A549 (cell line): ENCODE measurements around the gene ARHGEF3. TPM values are rescaled to one million over a fixed set of nuclear protein-coding genes. Genes with fewer than 3 reads are reported as not detected.

Experiments used
- ATAC-seq, 2 experiments: fragments of 200-7000 bp in 1 of 2; fragments of >200 bp in 1 of 2; cut with Nextera tagmentation in 1 of 2; cut with Tn5 transposase in 1 of 2; 3 replicates each; pipeline versions ENCODE4 v1.8.0 to v1.9.1; 2018 to 2020; ENCODE audit warnings: mild to moderate bottlenecking in 1 of 2, moderate library complexity in 1 of 2
- CTCF ChIA-PET: fragments of 300-600 bp; sonication (Branson Sonifier 250); formaldehyde crosslinking; extraction: SDS; loops from one replicate; lab custom pipeline; 2021; ENCODE audit warnings: antibody characterized with exemption, inconsistent platforms; lab: Yijun Ruan, JAX
- POLR2A ChIA-PET: fragments of 350-600 bp; formaldehyde crosslinking; extraction: SDS; loops from one replicate; lab custom pipeline; 2021; ENCODE audit warnings: antibody characterized with exemption, inconsistent platforms; lab: Yijun Ruan, JAX
- DNase-seq, 2 experiments: peaks; one replicate each; pipeline versions ENCODE4 v3.0.0 to v3.0.0-alpha.2; 2011 to 2016; ENCODE audit warnings: low read depth in 1 of 2, low spot score in 1 of 2
- FAIRE-seq: peaks from 2 replicates; lab custom pipeline; 2011; peaks lifted over from hg19 to GRCh38; lab: Jason Lieb, UNC
- H3K27ac ChIP-seq, 2 experiments: fragments of >200 bp; sonication (Bioruptor Twin); formaldehyde crosslinking; 3 replicates each; pipeline ENCODE4 v1.5.1; 2016 to 2017
- H3K4me1 ChIP-seq: fragments of >200 bp; sonication (Bioruptor Twin); formaldehyde crosslinking; 3 replicates; pipeline ENCODE4 v1.6.1; 2016
- H3K4me2 ChIP-seq: fragments of >200 bp; sonication (Bioruptor Twin); formaldehyde crosslinking; 3 replicates; pipeline ENCODE4 v1.6.1; 2016
- H3K4me3 ChIP-seq: fragments of >200 bp; sonication (Bioruptor Twin); formaldehyde crosslinking; 3 replicates; pipeline ENCODE4 v1.5.1; 2016
- H3K9me3 ChIP-seq: fragments of >200 bp; sonication (Bioruptor Twin); formaldehyde crosslinking; 3 replicates; pipeline ENCODE4 v1.6.1; 2016
- ATOH8 ChIP-seq: fragments of 250-450 bp; sonication (Bioruptor Pico); IDR thresholded peaks from 2 replicates; pipeline ENCODE4 v1.5.0; 2020; ENCODE audit warnings: low read depth, mild to moderate bottlenecking, moderate library complexity
- BHLHE40 ChIP-seq: IDR thresholded peaks from 2 replicates; pipeline ENCODE4 v1.6.1; 2012; ENCODE audit warnings: low read depth, low read length, inconsistent platforms
- E2F6 ChIP-seq: IDR thresholded peaks from 2 replicates; pipeline ENCODE4 v1.6.1; 2012; ENCODE audit warnings: low read depth, borderline replicate concordance
- ESRRA ChIP-seq: fragments of 150-350 bp; IDR thresholded peaks from 2 replicates; pipeline ENCODE4 v1.6.1; 2014; ENCODE audit warnings: mild to moderate bottlenecking, low read length, borderline replicate concordance
- FOSL2 ChIP-seq, 2 experiments: fragments of 450-650 bp in 1 of 2; fragments of >200 bp in 1 of 2; sonication (Bioruptor Twin) in 1 of 2; formaldehyde crosslinking; IDR thresholded peaks; 2 replicates each; pipeline versions ENCODE4 v1.5.0 to v1.6.1; 2016 to 2020; ENCODE audit warnings: mild to moderate bottlenecking in 1 of 2, moderate library complexity in 1 of 2
- HES2 ChIP-seq: fragments of >200 bp; sonication (Bioruptor Twin); formaldehyde crosslinking; IDR thresholded peaks from 2 replicates; pipeline ENCODE4 v1.6.1; 2016
- HEYL ChIP-seq: fragments of 250-450 bp; sonication (Bioruptor Pico); IDR thresholded peaks from 2 replicates; pipeline ENCODE4 v1.8.0; 2021; ENCODE audit warnings: mild to moderate bottlenecking, moderate library complexity
- HMGXB4 ChIP-seq: fragments of 250-450 bp; sonication (Bioruptor Pico); IDR thresholded peaks from 2 replicates; pipeline ENCODE4 v1.5.0; 2021; ENCODE audit warnings: mild to moderate bottlenecking, moderate library complexity, borderline replicate concordance
- HOXA7 ChIP-seq: fragments of 250-450 bp; sonication (Bioruptor Pico); IDR thresholded peaks from 2 replicates; pipeline ENCODE4 v1.5.0; 2020; ENCODE audit warnings: mild to moderate bottlenecking, moderate library complexity
- HOXB13 ChIP-seq: fragments of 250-450 bp; sonication (Bioruptor Pico); IDR thresholded peaks from 2 replicates; pipeline ENCODE4 v1.5.0; 2020; ENCODE audit warnings: low read depth, mild to moderate bottlenecking, moderate library complexity
- KDM1A ChIP-seq: fragments of 200-600 bp; sonication (generic); IDR thresholded peaks from 2 replicates; pipeline ENCODE4 v1.6.1; 2016; ENCODE audit warnings: low read depth, mild to moderate bottlenecking
- KDM5A ChIP-seq: fragments of 200-600 bp; sonication (generic); IDR thresholded peaks from 2 replicates; pipeline ENCODE4 v1.6.1; 2016; ENCODE audit warnings: antibody characterized with exemption, mild to moderate bottlenecking
- MAFK ChIP-seq: fragments of 450-650 bp; IDR thresholded peaks from 2 replicates; pipeline ENCODE4 v1.6.1; 2014; ENCODE audit not compliant: partially characterized antibody
- MAX ChIP-seq: IDR thresholded peaks from 2 replicates; pipeline ENCODE4 v1.6.1; 2012
- MAZ ChIP-seq: fragments of 150-350 bp; IDR thresholded peaks from 2 replicates; pipeline ENCODE4 v1.6.1; 2014; ENCODE audit warnings: antibody characterized with exemption, low read depth, low read length, borderline replicate concordance
- MYC ChIP-seq: IDR thresholded peaks from 2 replicates; pipeline ENCODE4 v1.6.1; 2012; ENCODE audit warnings: mild to moderate bottlenecking, inconsistent platforms, low read length, improper control_type of control experiment, borderline replicate concordance
- PHF8 ChIP-seq: fragments of 200-600 bp; sonication (generic); IDR thresholded peaks from 2 replicates; pipeline ENCODE4 v1.6.1; 2016; ENCODE audit warnings: low read depth, mild to moderate bottlenecking, antibody characterized with exemption, moderate library complexity, borderline replicate concordance
- SMC3 ChIP-seq: fragments of >200 bp; sonication (Bioruptor Twin); formaldehyde crosslinking; IDR thresholded peaks from 3 replicates; pipeline ENCODE4 v1.6.1; 2018; ENCODE audit warnings: inconsistent platforms
- TP53 ChIP-seq: fragments of 250-450 bp; sonication (Bioruptor Pico); IDR thresholded peaks from 2 replicates; pipeline ENCODE4 v1.5.0; 2021; ENCODE audit warnings: mild to moderate bottlenecking, moderate library complexity
- WGBS: methylation state at CpG from one replicate; pipeline ENCODE4 v1.1.6; 2017; ENCODE audit errors: missing lambda C conversion rate; 5-methylcytosine and 5-hydroxymethylcytosine counted together
- polyA plus RNA-seq, 4 experiments: library from polyadenylated mRNA; depleted of rRNA in 3 of 4; stranded (reverse); fragments of >200 nt; fragmentation: RNase III in 1 of 4; extraction: RNeasy Plus Mini Kit Qiagen cat#74134 plus additional on column Dnase treatment in 1 of 4; gene quantifications; 2 replicates in 3 of 4; 3 replicates in 1 of 4; pipeline ENCODE4 v1.2.3, GENCODE V29; 2011 to 2017

ARHGEF3 gene
- polyA plus RNA-seq, 2 of the 4 experiments (the other 2 are of a cell fraction): 7.3 to 10.6 TPM

GRCh38 chr3:56816061-56816460, 14.3 kb upstream of the ARHGEF3 start (continued):
- TF ChIP-seq KDM5A (no peak), PHF8 (no peak), MYC (no peak), TP53 (CRISPR knock-in tag) (no peak)
- TF ChIP-seq, all 56 proteins: peak for 0

GRCh38 chr3:56815589-56815988, 13.8 kb upstream of the ARHGEF3 start:
- TF ChIP-seq HEYL (CRISPR knock-in tag) (no peak), HOXB13 (no peak), ATOH8 (CRISPR knock-in tag) (no peak), MAX (no peak), HOXA7 (CRISPR knock-in tag) (no peak), ESRRA (no peak), MAFK (no peak), BHLHE40 (no peak), E2F6 (no peak)
- Histone ChIP-seq H3K4me3 (no peak overlapping the region), H3K4me2 (no peak overlapping the region), H3K4me1 (peaks cover 17% of the 10 kb centered on the region), H3K27ac (no peak overlapping the region), H3K9me3 (no peaks in the 10 kb centered on the region)
- 90% methylated on average over 1 of the region's 1 CpG for WGBS
- no peak for FAIRE-seq
- CTCF ChIA-PET: interaction anchor here (0.5 to 1.8 kb wide), 3 partner anchors 10 to 180 kb away, joined by 3 to 5 read pairs (median 4); no protein-coding TSS in a partner anchor
- DNase-seq: no peak
- no peak for ATAC-seq
- POLR2A ChIA-PET: no interaction called here

- WGBS: 0% methylated on average over 1 of the region's 1 CpG
- no peak for ATAC-seq
Measured at GRCh38 chr3:56813653-56813960, 11.9 kb upstream of the ARHGEF3 start.

More at GRCh38 chr3:56813653-56813960, 11.9 kb upstream of the ARHGEF3 start:
- no peak for DNase-seq
- no peak for FAIRE-seq
- no peak overlapping the region for H3K4me2 ChIP-seq
- CTCF ChIA-PET: interaction anchor here (0.6 to 3.2 kb wide), 3 partner anchors 11 to 111 kb away, joined by 3 to 7 read pairs (median 6); partner anchors contain the start of gene ARHGEF3
- no peaks in the 10 kb centered on the region for H3K9me3 ChIP-seq
- peaks cover 8% of the 10 kb centered on the region for H3K4me1 ChIP-seq
- no peak overlapping the region for H3K4me3 ChIP-seq
- POLR2A ChIA-PET: no interaction called here
- no peak overlapping the region for H3K27ac ChIP-seq
- TF ChIP-seq FOSL2 (IDR thresholded peaks at IDR 0.05) (no peak), FOSL2 (CRISPR knock-in tag; IDR thresholded peaks at IDR 0.05) (no peak), KDM1A (no peak), HMGXB4 (CRISPR knock-in tag) (no peak), SMC3 (no peak), MAZ (no peak), HES2 (no peak)
